Ishikawa (cell line): ENCODE data around the gene TMEM80.

Experiments
- CEBPB ChIP-seq: IDR thresholded peaks from 2 replicates; pipeline ENCODE4 v1.6.1; 2012
- CREB1 ChIP-seq: IDR thresholded peaks from 2 replicates; pipeline ENCODE4 v1.6.1; 2012; ENCODE audit warnings: low read depth
- EGR1 ChIP-seq: IDR thresholded peaks from 2 replicates; pipeline ENCODE4 v1.6.1; 2012
- EP300 ChIP-seq: IDR thresholded peaks from 2 replicates; pipeline ENCODE4 v1.6.1; 2012; ENCODE audit warnings: borderline replicate concordance
- FOXM1 ChIP-seq: IDR thresholded peaks from 2 replicates; pipeline ENCODE4 v1.6.1; 2012; ENCODE audit warnings: low read depth, borderline replicate concordance
- MAX ChIP-seq: IDR thresholded peaks from 2 replicates; pipeline ENCODE4 v1.6.1; 2012
- NFIC ChIP-seq: IDR thresholded peaks from 2 replicates; pipeline ENCODE4 v1.6.1; 2012
- RAD21 ChIP-seq: IDR thresholded peaks from 2 replicates; pipeline ENCODE4 v1.6.1; 2012; ENCODE audit warnings: low read depth
- REST ChIP-seq: IDR thresholded peaks from 2 replicates; pipeline ENCODE4 v1.6.1; 2012; ENCODE audit warnings: low read depth, mild to moderate bottlenecking
- TAF1 ChIP-seq: IDR thresholded peaks from 2 replicates; pipeline ENCODE4 v1.6.1; 2012; ENCODE audit warnings: low read depth, mild to moderate bottlenecking
- TCF12 ChIP-seq: IDR thresholded peaks from 2 replicates; pipeline ENCODE4 v1.6.1; 2012; ENCODE audit warnings: low read depth
- TEAD4 ChIP-seq: IDR thresholded peaks from 2 replicates; pipeline ENCODE4 v1.6.1; 2012
- USF1 ChIP-seq: IDR thresholded peaks from 2 replicates; pipeline ENCODE4 v1.6.1; 2012
- YY1 ChIP-seq: IDR thresholded peaks from 2 replicates; pipeline ENCODE4 v1.6.1; 2012; ENCODE audit warnings: low read depth
- ZBTB7A ChIP-seq: IDR thresholded peaks from 2 replicates; pipeline ENCODE4 v1.6.1; 2012; ENCODE audit warnings: low read depth

The TMEM80 gene

GRCh38 chr11:697811-698311, 2.2 kb downstream of the TMEM80 start:
- TF ChIP-seq TAF1 (no peak), NFIC (no peak), RAD21 (no peak), EP300 (no peak), FOXM1 (no peak), ZBTB7A (no peak), CREB1 (no peak), EGR1 (no peak), USF1 (no peak), TEAD4 (no peak), YY1 (no peak), MAX (no peak), CEBPB (no peak), TCF12 (no peak), REST (no peak)

GRCh38 chr11:698493-699115, 3.0 kb downstream of the TMEM80 start:
- TF ChIP-seq RAD21 = no peak
- TF ChIP-seq USF1 = no peak
- TF ChIP-seq ZBTB7A = no peak
- TF ChIP-seq YY1 = no peak
- TF ChIP-seq REST = no peak

- TF ChIP-seq RAD21 (no peak), NFIC (no peak), USF1 (no peak), YY1 (no peak), EGR1 (no peak), TAF1 (no peak), MAX (no peak), FOXM1 (no peak), EP300 (no peak), REST (no peak), ZBTB7A (no peak), CEBPB (no peak)
Measured at GRCh38 chr11:699116-699508, 3.5 kb downstream of the TMEM80 start.

GRCh38 chr11:699753-700152, 4.1 kb downstream of the TMEM80 start:
- no peak for TF ChIP-seq TCF12
- no peak for TF ChIP-seq CEBPB
- no peak for TF ChIP-seq TAF1
- no peak for TF ChIP-seq TEAD4
- TF ChIP-seq EGR1 = no peak
- no peak for TF ChIP-seq CREB1
- no peak for TF ChIP-seq RAD21
- no peak for TF ChIP-seq NFIC
- TF ChIP-seq FOXM1 = no peak
- TF ChIP-seq MAX = no peak
- no peak for TF ChIP-seq YY1
- TF ChIP-seq USF1 = no peak
- TF ChIP-seq ZBTB7A = no peak
- TF ChIP-seq REST = no peak
- TF ChIP-seq EP300 = no peak
